HG03103 (cell line): Measurements from ENCODE around the gene FLT1.

ENCODE experiments used
- ATAC-seq: cut with Tn5 transposase; IDR thresholded peaks from one replicate; pipeline ENCODE4 v1.9.1; 2021; ENCODE audit warnings: low read depth; ENCODE audit not compliant: unreplicated experiment

The FLT1 gene

DNA sequence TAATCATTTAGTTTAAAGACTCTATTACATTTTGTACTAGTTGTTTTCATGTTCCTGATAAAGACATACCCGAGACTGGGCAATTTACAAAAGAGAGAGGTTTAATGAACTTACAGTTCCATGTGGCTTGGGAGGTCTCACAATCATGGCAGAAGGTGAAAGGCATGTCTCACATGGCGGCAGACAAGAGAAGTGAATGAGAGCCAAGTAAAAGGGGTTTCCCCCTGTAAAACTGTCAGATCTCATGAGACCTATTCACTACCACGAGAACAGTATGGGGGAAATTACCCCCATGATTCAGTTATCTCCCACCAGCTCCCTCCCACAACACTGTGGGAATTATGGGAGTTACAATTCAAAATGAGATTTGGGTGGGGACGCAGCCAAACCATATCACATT, 227.4 kb downstream of the FLT1 start:
- no peak for ATAC-seq

DNA sequence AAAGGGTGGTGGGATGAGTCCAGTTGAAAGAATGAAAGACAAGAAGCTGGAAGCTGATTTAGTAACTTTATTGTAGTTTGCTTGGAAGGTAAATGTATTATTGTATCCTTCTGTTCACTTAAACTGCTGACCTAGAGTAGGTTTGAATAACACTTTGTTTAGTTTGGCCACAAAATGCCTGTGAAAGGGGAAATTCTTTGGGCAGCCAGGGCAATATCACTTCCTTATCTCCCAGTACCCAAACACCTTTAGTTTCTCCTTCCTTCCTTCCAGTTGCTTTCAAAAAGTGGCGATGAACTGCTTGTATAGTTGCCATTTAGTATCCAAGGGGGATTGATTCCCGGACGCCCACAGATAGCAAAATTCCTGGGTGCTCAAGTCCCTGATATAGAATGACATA, 236.5 kb downstream of the FLT1 start:
- ATAC-seq: no peak

DNA sequence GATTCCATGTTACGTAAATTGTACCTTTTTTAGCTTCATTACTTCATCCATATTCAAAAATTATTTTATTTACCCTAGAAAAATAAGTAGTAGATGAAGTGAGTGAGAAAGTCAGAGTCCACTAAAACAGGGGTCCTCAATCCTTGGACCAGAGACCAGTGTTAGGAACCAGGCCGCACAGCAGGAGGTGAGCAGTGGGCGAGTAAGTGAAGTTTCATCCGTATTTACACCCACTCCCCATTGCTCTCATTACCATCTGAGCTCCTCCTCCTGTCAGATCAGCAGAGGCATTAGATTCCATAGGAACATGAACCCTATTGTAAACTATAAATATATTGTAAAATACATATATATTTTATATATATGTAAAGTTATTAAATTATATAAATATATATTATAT, 237.6 kb downstream of the FLT1 start:
- ATAC-seq: no peak

DNA sequence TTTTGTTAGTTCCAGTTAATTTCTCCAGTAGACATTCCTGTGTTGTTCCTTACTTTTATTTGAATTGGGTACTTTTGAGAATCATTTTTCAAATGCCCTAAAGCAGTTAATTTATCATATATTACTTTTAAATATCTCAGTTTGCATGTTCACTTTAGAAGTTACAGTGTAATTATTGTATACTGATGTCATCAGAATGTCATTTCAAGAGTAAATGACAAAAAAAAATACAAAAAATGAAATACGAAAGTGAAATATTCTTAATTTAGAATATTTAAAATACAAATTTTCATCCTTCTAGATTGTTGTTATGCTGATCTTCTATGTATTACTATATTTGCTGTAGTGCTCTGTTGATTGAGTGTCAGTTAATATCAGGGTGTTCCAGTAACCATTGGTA, 242.4 kb downstream of the FLT1 start:
- ATAC-seq: no peak

DNA sequence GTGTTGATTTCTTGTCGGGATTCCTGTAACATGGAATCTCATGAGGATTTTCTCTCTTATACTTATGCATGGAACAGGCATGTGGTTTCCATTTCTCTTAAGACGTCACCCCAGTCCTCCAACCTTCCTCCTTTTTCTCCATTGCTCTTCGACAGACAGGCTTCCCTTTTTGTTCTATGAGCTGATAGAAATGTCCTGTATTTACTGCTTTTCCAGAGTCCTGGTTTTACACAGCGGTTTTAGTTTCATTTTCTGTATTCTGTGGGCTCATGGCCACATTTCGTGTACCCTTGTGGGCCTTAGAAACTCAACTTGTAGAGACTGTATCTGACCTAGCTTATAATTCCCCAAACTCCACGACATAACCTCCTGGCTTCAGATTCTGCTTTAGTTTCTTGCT, 243.5 kb downstream of the FLT1 start:
- ATAC-seq: no peak

DNA sequence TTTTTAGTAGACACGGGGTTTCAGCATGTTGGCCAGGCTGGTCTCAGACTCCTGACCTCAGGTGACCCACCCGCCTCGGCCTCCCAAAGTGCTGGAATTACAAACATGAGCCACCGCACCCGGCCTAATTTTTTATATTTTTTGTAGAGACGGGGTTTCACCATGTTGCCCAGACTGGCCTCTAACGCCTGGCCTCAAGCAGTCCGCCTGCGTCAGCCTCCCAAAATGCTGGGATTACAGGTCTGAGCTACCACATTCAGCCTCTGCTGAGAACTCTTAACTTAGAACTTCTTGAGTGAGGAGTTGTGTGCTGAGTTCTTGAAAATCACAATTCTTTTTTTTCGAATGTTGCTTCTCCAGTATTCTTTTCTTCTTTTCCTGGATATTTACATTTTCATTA, 244.4 kb downstream of the FLT1 start:
- no peak for ATAC-seq
